ENCODE measurements around the gene DRC7. TPM values are rescaled to one million over a fixed set of nuclear protein-coding genes. Genes with fewer than 3 reads are reported as not detected.

Gene DRC7
- total and polyA plus RNA-seq, 10 of the 15 experiments (the other 5 are each of a cell fraction or from before 2014, with no cell fraction given) = 0.06 to 0.49 (median 0.14) TPM; not detected in 4

- TF ChIP-seq NFYB (IDR thresholded peaks at IDR 0.05; ENCODE audit: insufficient read depth, low read depth, low read length) (no peak), E2F8 (IDR thresholded peaks at IDR 0.05; ENCODE audit: low read depth, partially characterized antibody) (no peak), SMAD1 (IDR thresholded peaks at IDR 0.05; ENCODE audit: low read depth, partially characterized antibody) (no peak), HDAC6 (IDR thresholded peaks at IDR 0.05; ENCODE audit: unreplicated experiment) (no peak), ZNF217 (IDR thresholded peaks at IDR 0.05) (no peak)
Measured at GRCh38 chr16:57700781-57701551, 6.4 kb downstream of the DRC7 start (continued).

DNA sequence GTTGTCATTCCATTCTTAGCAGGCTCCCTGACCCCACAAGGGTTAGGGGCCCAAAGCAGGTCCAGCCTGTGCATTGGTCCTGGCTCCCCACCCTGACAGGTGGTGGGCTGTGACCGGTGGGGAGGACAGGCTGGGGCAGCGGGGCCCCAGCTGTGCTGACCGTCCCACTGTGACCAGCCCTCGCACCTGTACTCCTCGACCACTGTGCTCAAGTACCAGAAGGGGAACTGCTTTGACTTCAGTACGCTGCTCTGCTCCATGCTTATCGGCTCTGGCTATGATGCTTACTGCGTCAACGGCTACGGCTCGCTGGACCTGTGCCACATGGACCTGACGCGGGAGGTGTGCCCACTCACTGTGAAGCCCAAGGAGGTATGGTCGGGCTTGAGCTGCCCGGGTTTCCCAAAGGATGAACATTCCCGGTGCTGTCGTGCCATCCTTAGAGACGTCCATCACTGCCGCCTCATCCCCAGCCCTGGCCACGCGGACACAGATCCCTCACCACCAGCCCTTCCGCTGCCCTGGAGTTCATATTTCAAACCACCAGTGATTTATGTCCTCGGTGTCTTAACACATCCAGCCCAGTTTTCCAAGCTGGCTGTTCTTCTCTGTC, 7.3 kb downstream of the DRC7 start:
- intact Hi-C loops (cut with micrococcal nuclease; ENCODE audit: unreplicated experiment) = no loop called here
- H3K4me3 ChIP-seq = no peak overlapping the region
- in situ Hi-C loops (cut with MboI) = no loop called here
- ATAC-seq (no peak), FAIRE-seq (no peak), DNase-seq (ENCODE audit: low read depth, low spot score) (no peak)
- no peak overlapping the region for H3K9ac ChIP-seq (ENCODE audit: control insufficient read depth, insufficient read depth, low read length)
- WGBS (ENCODE audit: insufficient coverage, insufficient replicate concordance, low lambda C conversion rate, missing lambda C conversion rate) = 47% methylated on average over 23 of the region's 23 CpGs
- H3K79me2 ChIP-seq (ENCODE audit: control insufficient read depth, insufficient read depth, low read length) = no peaks in the 10 kb centered on the region
- H3K27me3 ChIP-seq (replicated peaks in 1 of 2; ENCODE audit: control insufficient read depth in 2 of 2, insufficient read depth in 2 of 2, low read length in 1 of 2) = no peaks in the 10 kb centered on the region; a peak in 1 of 4 replicates
- H2AFZ ChIP-seq (ENCODE audit: control insufficient read depth, low read depth, low read length) = no peak overlapping the region
- no peaks in the 10 kb centered on the region for H3K4me1 ChIP-seq (ENCODE audit: control insufficient read depth, insufficient read depth, low read length)
- RAD21 ChIA-PET (ENCODE audit: unreplicated experiment) = no interaction called here
- no peaks in the 10 kb centered on the region for H3K36me3 ChIP-seq (ENCODE audit: control insufficient read depth in 2 of 2, insufficient read depth in 2 of 2, low read length in 1 of 2)
- POLR2A ChIA-PET = no interaction called here
- TF ChIP-seq CBX5 (IDR thresholded peaks at IDR 0.05; ENCODE audit: low read depth) (no peak), SIX5 (IDR thresholded peaks at IDR 0.05; ENCODE audit: low read depth, low read length, severe bottlenecking) (no peak), ZNF207 (IDR thresholded peaks at IDR 0.05; ENCODE audit: borderline replicate concordance) (no peak), ZBTB4 (CRISPR knock-in tag; IDR thresholded peaks at IDR 0.05) (no peak), NFYA (IDR thresholded peaks at IDR 0.05; ENCODE audit: borderline replicate concordance, low read depth, low read length) (no peak), RUNX3 (IDR thresholded peaks at IDR 0.05; ENCODE audit: low read length) (no peak), POU2F2 (IDR thresholded peaks at IDR 0.05; ENCODE audit: borderline replicate concordance, low read depth, low read length) (no peak), HDAC6 (IDR thresholded peaks at IDR 0.05; ENCODE audit: unreplicated experiment) (no peak)
- SMC1A ChIA-PET (ENCODE audit: uncharacterized antibody, unreplicated experiment) = no interaction called here
- BruUV-seq (replicated peaks) = no TSS peak
- no peaks in the 10 kb centered on the region for H4K20me1 ChIP-seq (ENCODE audit: control insufficient read depth, insufficient read depth)
- no peak overlapping the region for H3K4me2 ChIP-seq (ENCODE audit: control insufficient read depth, insufficient read depth)
- H3K27ac ChIP-seq (ENCODE audit: control insufficient read depth, insufficient read depth) = no peak overlapping the region
- H3K9me3 ChIP-seq (replicated peaks; ENCODE audit: control insufficient read depth, insufficient read depth, low read length) = no peaks in the 10 kb centered on the region
- CTCF ChIA-PET = interaction anchor here (0.7 kb wide), 1 partner anchor 31 kb away, joined by 3 read pairs; no protein-coding TSS in a partner anchor
